Stimulated activated CD4-positive, alpha-beta T cell treated with anti-CD3 and anti-CD28 coated beads, Interleukin-4, amount 100 ng/mL, for 24 hours (primary cell): ENCODE measurements around the gene PIGN.
A peak's percentile ranks its signal among the peaks of the same experiment; 100 is the strongest.

Experiments
- DNase-seq: peaks from one replicate; pipeline ENCODE4 v3.0.0-alpha.2; 2020

PIGN gene

GRCh38 chr18:62186774-62187542, at the start of gene PIGN, which contains the start of gene RELCH:
PIGN (minus strand) TSS chr18:62187056; CDS start chr18:62161353, 25,703 bp downstream.
RELCH (plus strand) TSS chr18:62187255; CDS start chr18:62187506, 251 bp downstream.
- peak; percentile 96 for DNase-seq

- no peak for DNase-seq
These were observed 49.4 kb upstream of the PIGN start for GRCh38 chr18:62236252-62236651.

- DNase-seq, result no peak
These were observed 39.2 kb upstream of the PIGN start for GRCh38 chr18:62226047-62226446.

GRCh38 chr18:62224229-62224628, 37.4 kb upstream of the PIGN start:
- DNase-seq, result no peak

- DNase-seq, result no peak
These were observed 27.9 kb upstream of the PIGN start for GRCh38 chr18:62214790-62215189.

GRCh38 chr18:62211325-62211828, 24.5 kb upstream of the PIGN start:
- no peak for DNase-seq

- no peak for DNase-seq
These were observed 23.3 kb upstream of the PIGN start for GRCh38 chr18:62210138-62210537.

GRCh38 chr18:62209046-62209445, 22.2 kb upstream of the PIGN start:
- no peak for DNase-seq

GRCh38 chr18:62206593-62206992, 19.7 kb upstream of the PIGN start:
- no peak for DNase-seq

GRCh38 chr18:62205824-62206223, 19.0 kb upstream of the PIGN start:
- no peak for DNase-seq

GRCh38 chr18:62201870-62202269, 15.0 kb upstream of the PIGN start:
- DNase-seq, result no peak

- no peak for DNase-seq
These were observed 13.5 kb upstream of the PIGN start for GRCh38 chr18:62200121-62200914.

GRCh38 chr18:62199629-62200028, 12.8 kb upstream of the PIGN start:
- DNase-seq, result no peak

GRCh38 chr18:62198259-62198658, 11.4 kb upstream of the PIGN start:
- DNase-seq, result no peak

GRCh38 chr18:62196980-62197379, 10.1 kb upstream of the PIGN start:
- DNase-seq, result no peak

GRCh38 chr18:62196079-62196478, 9.2 kb upstream of the PIGN start:
- DNase-seq, result no peak

GRCh38 chr18:62189208-62189607, 2.4 kb upstream of the PIGN start:
- no peak for DNase-seq

- peak; percentile 20 for DNase-seq
These were observed 971 bp upstream of the PIGN start for GRCh38 chr18:62187543-62188510.

- no peak for DNase-seq
These were observed 420 bp downstream of the PIGN start for GRCh38 chr18:62186499-62186773.

- peak; percentile 60 for DNase-seq
These were observed 3.2 kb downstream of the PIGN start for GRCh38 chr18:62183578-62184195.

GRCh38 chr18:62182220-62182619, 4.6 kb downstream of the PIGN start:
- DNase-seq, result no peak

GRCh38 chr18:62179213-62179612, 7.6 kb downstream of the PIGN start:
- no peak for DNase-seq
